GM19035 (cell line): ENCODE results near the gene CYRIA.
A peak's percentile ranks its signal among the peaks of the same experiment; 100 is the strongest.

ENCODE experiments used
- ATAC-seq: cut with Tn5 transposase; IDR thresholded peaks from one replicate; pipeline ENCODE4 v1.9.1; 2021; ENCODE audit not compliant: unreplicated experiment

The CYRIA gene

DNA sequence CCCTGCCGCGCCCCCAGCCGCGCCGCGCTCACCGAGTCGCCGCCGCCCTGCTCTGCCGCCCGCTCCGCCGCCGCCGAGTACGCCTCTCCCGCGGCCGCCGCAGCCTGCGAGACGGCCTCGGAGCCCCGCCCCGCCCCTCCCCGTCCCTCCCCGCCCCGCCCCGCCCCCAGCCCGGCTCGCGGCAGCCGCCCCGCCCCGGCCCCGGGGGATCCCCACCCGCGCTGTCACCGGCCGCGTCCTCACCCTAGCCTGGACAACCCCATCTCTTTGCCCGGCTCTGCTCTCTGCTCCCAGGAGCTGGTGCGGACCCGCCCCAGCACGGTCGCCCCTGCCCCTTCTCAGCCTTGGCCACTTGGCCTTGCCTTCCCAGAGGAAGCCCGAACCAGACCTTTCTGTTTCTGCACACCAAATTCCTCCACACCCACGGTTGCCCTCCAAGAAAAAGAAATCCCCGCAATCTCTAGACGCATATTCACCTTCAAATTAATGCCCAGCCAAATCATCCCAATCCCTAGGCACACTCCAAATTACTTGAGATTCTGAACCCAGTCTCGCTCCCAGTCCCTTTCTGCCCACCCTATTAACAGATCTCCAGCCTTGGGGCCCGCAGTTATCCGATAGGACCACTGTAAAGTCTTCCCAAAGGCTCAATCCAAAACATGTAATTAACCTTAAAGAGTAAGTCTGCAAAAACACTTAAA, at the start of gene CYRIA:
Gene CYRIA, minus strand, starts transcription at position 87 of the 701 bp plus-strand sequence. CDS start 77,715 bp downstream, outside the sequence.
- ATAC-seq = peak; percentile 59

DNA sequence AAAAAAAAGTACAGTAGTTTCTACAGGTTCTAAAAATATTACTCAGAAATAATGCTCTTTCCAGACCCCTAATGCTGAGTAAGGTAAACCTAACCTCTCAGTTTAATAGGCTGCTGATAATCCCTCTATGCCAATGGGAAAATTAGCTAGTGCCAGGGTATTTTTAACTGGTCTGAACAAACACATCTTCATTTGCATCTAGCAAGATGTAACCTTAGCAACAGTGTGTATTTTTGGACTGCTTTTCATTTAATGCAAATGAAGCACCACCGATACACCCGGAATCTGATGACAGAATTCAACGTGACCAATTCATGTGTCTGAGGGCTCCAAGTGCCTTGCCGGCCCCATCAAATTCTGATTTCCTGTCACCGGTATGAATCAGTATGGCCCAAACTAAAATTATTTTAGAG, 47.4 kb upstream of the CYRIA start:
- peak; percentile 89 for ATAC-seq

DNA sequence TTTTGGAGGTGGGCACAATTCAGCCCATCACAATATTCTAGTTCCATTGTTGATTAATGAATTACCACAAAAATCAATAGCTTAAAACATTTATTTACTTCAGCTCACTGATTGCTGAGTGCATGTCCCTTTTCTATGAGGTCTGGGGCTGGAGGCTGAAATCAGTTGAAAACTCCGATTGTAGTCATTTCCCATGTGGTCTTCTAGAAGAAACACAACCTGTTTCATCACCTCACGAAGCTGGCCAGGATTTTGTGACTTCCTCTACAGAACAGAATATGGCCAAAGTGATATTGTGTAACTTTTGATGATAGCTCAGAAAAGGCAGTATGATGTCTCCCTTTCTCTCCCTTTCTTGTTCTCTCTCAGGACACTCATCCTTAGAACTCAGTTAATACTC, 44.1 kb upstream of the CYRIA start:
- ATAC-seq = no peak

DNA sequence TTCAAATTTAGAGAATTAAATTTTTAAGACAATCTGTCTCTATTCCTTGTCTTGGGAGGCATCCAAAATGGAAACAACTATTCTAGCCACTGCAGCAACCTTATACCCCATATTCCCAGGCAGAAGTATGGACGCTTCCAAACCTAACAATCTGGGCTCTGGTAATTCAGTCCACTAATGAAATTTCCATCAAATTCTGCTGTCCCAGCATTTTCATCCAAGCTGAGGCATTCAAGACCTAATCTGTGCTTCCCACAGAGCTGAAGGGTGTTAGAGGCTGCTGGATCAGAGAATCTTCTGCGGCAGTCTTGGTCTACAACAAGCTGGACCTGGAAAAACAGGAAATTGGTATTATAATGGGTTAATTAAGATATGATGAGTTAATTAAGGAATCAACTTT, 42.5 kb upstream of the CYRIA start:
- ATAC-seq = no peak

DNA sequence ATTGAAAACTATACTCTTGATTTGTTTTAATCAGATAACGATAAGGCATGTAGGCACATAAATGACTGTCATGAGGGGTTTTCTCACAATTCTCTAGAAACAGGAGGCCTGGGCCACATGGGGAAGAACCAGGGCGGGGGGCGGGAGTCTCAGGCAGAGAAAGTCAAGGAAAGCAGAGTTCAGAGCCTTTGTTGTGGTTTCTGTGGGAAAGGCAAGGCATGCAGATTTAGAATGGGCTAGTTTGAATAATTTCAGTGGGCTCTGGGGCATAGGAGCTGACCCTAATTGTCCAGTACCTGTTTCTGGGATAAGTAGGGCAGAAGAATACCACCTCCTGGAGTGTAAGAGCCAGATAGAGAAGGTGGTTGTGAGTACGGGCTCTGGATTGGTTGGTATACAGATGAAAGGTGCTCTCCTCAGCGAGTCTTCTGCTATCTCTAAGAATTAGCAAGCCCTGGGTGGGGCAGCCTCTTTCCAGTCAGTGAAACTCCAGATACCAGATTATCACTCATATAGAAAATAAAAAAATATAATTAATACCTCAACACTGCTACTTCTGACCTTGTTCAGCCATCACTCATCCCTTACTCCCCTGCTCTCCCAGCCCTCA, 41.5 kb upstream of the CYRIA start:
- ATAC-seq = no peak

DNA sequence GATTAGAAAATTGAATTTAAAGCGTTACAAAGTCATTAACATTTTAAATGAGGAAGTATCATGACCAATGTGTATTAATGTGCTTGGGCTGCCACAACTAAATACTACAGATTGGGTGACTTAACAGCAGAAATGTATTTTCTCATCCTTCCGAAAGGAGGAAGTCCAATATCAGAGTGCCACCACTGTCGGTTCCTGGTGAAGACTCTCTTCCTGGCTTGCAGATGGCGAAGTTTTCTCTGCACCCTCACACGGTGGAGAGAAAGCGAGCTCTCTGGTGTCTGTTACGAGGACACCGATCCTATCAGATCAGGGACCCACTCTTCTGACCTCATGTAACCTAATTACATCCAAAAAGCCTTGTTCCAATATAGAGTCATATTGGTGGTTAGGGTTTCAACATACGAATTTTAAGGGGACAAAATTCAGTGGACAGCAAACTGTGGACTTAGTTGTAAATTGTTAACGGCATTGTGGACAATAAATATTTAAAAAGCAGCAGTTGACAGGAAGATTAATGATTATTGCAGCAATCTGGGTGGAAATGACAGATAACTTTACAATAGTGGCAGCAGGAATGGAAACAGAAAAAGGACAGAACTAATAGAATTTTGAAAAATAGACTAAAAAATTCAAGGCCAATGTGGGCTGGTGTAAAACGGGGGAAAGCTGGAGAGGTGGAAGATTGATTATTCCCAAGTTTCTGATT, 35.1 kb upstream of the CYRIA start:
- ATAC-seq = no peak

DNA sequence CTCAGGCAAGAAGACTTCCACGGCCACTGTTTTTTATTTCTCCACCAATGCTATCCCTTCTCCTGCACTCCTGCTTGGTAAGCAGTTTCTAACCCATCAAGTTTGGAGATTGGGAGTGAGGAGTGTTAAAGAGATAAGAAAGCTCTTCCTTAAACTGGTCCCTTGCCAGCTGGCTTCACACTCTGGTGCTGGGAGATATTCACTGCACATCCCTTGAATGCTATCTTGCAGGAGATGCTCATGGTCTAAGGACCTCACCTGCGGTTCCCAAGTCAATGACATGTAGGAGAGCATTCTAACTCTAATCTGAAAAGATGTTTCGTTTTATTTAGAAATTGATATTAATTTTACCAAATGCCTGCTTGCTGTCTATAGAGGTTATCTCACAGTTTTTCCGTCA, 28.2 kb upstream of the CYRIA start:
- no peak for ATAC-seq

DNA sequence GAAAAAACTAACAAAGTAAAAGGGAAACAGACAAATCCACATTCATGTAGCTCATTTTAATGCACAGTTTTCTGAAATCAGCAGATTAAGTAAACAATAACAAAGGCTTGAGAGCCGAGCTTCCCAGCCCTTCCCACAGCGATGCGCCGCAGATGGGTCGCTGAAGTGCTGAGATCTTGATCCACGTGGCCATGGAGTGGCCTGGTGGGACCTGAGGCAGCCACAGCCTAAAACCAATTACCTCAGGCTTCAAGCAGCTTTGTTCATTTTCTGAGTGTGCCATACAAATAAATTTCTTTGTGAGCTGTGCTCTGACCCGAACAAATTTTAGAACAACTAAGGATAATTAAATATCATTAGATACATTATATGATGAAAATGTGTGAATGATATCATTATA, 25.6 kb upstream of the CYRIA start:
- no peak for ATAC-seq

DNA sequence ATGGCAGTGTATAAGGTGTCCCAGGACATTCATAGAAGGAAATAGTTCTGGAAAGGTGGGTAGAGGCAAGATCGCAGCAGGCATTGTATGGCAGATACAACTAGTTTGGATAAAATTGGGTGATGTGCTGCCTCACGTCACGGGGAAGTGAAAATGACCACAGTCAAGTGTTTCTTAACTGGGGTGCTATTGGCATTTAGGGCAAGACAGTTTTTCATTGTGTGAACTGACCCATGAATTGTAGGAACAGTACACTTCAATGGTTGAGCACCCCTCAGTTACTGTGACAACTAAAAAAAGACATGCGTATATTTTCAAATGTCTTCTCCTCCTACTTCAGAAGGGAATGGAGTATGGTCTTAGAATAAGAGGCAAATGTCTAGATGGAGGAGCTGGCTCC, 22.3 kb upstream of the CYRIA start:
- no peak for ATAC-seq

DNA sequence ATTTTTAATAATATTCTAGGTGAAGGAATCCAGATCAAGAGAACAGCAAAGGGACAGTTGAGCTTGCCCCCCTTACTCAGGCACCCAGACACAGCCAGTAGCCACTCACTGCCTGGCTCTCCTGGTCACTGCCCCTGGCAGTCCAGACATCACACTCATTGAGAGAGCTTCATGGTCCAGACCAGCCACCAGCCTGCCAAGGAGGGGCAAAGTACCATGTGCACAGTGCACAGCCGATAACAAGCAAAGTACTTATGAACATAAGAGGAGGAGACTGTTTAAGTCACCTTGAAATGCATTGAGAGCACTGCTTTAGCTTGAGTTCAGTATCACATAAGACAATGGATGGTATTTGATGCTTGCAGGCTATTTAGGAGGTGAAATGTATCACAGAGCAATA, 21.6 kb upstream of the CYRIA start:
- ATAC-seq = no peak

DNA sequence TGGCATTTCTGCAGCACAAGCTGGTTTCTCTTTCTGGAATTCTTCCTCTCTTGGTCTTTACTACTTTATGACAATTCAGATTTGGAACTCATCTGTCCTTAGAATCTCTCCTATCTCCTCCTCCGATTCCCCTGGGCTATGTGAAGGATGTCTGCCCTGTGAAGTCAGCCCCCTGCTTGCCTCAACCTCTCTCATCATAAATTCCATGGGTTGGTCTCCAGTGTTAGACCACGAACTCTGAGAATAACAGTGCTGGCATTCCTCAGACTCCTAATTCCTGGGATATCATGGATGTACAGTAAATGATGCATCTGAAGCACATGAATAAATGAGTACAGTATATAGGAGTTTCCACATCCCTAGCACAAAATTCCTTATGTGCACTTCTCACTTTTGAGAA, 21.0 kb upstream of the CYRIA start:
- ATAC-seq = no peak

DNA sequence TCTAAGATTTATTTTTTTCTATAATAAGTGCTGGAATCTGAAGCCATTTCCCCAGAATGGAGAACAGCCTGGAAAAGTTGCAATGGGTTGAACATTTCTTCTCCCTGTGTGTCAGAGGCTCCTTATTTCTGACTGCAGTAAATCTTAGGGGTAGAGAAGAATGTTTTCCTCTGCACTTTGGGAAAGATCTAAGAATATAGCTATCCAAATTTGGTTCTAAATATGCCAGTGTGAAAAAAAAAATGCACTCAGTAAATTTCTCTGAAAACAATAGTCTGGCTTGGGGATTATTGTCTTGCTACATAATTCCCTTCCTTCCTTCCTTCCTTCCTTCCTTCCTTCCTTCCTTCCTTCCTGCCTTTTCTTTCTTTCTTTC, 19.7 kb upstream of the CYRIA start:
- no peak for ATAC-seq

DNA sequence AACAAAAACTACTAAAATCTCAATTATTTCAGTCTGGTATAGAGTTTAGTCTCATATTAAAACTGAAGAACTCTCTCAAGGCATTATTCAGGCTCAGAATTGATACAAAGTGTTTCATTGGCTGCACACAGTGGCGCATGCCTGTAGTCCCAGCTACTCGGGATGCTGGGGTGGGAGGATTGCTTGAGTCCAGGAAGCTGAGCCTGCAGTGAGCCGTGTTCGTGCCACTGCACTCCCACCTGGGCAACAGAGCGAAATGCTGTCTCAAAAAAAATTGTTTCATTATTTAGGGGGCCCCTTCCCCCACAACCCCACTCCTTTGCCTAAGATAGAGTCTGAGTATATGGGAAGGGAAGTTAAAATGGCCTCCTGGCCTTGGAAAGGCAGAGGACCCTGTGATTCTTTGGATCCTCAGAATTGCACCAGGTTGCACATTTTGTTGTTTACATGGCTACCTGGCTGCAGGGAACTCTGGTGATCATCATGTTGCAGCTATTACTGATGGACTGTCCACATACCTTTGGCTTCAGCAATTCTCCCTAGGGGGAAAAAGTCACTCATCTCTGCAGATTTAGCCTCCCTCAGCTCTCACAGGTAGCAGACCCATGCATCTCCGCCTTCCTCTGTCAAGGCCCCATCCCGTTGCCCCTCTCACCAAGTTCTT, 19.2 kb upstream of the CYRIA start:
- no peak for ATAC-seq

DNA sequence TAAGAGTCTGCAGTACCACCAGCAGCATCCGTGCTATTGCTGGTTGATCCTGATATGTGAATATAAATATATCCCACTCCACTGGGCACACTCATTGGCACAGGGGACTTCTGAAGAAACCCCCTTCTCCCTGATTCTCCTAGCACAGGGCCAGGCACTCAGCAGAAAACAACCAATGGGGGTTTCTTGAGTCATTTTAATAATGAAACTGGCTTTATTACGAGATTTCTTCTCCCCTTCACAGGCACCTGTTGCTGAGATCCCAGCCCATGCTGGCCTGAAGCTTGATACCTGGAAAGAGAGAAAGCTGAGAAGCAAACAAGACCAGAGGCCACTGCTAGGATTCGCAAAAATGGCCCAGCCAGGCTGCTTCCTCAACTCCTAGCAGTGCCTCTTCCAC, 17.9 kb upstream of the CYRIA start:
- ATAC-seq = no peak

DNA sequence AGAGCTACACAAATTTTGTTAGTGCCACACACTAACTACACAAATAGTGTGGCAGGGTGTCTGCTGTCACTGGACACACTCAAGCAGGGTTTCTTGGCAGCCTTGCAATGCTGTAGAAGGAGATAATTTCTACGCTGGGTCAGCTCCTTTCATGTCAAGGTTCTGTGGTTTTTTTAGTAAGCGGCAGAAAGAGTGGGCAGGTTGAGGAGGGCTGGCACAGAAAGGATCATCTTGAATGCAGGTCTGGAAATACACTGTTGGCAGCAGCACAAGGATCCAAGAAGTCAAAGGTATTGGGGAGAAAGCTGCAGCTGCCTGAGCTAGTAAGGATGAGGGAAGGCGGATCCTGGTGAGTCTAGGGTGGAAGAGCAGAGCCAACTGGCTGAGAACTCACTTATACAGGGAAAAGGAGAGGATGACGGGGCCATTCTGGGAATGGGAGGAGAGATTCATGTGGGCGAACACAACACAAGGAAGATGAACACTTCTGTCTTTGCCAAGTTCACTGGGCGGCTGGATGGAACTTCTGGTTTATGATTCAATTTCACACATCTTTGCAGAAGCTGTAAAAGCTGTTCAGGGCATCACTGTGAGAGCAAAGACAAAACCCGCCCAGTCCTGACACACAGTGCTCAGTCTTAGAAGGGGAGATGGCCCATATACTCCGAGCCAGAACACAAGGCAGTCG, 16.9 kb upstream of the CYRIA start:
- ATAC-seq = no peak

DNA sequence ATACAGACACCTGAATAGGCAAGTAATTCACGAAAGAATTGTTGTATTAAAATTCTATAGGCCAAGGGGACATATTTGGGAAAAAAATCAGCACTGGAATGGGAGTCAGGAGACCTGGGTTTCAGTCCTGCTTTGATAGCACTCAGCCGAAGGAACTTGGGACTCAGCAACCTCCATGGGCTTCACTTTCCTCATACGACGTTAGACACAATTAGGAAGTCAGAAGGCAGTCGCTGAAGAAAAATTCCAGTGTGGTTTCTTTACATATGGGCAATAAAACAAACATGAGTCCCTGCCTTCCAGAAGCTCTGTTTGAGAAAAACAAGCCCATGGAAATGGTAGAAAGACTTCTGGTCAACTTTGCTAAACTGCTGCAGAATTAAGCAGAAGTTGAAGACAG, 15.1 kb upstream of the CYRIA start:
- no peak for ATAC-seq

DNA sequence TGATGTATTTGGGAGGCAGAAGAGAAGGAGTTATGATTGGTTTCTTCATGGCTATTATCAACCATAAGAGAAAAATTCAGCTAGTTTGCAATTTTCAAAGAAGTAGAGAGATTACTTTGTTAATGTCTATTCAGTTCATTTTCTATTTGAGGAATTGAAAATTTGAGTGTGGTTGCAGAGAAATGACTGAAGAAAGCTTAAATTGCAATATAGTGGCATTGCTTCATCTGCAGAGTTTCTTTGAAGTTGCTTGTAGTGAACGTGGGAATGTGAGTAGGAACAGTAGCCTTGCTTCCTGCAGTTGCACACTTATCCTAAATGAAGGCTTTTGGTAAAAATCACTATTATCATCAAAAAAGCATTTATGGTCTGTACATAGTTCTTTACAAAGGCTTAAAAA, 14.7 kb upstream of the CYRIA start:
- ATAC-seq = no peak

DNA sequence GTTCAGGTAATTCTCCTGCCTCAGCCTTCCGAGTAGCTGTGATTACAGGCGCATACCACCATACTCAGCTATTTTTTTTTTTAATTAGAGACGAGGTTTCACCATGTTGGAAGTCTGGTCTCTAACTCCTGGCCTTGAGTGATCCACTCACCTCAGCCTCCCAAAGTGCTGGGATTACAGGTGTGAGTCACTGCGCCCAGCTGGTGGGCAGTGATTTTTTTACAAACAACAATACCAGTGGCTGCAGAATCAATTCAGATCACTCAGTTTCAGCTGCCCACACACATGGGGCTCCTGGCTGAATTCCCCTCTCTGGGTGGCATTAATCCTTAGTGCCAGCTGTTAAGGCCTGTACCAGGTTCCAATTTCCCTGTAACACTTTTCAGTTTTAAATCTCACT, 13.3 kb upstream of the CYRIA start:
- ATAC-seq = no peak

DNA sequence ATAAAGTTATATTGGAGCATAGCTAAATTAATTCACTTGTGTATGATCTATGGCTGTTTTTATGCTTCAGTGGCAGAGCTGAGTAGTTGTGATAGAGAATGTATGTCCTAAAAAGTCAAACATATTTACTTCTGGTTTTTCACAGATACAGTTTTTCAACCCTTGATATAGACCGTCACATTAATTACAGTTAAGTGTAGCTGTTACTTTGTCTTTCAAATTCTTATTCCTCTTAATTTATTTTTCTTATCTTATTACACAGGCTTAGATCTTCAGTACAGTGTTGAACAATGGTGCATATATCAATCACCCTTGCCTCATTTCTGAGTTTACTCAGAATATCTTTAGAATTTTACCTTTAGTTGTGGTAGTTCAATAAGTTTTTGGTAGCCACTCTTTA, 12.2 kb upstream of the CYRIA start:
- ATAC-seq = no peak

DNA sequence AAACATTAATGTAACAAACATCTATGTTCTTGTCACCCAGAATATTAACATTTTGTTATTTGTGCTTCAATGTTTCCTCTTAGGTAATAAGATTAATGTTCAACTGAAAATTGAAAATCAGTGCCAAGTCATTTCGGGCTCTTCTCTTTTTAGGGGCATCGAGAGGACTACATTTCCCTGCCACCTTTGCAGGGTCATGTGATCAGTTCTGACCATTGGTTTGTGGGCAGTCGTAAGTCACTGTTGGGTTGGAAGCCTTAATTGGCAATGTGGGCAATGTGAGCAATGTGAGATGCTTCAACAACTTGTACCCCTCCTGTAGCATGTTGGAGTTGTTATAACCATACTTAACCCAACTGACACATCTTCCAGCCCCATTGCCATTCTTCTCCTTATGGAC, 10.1 kb upstream of the CYRIA start:
- no peak for ATAC-seq

DNA sequence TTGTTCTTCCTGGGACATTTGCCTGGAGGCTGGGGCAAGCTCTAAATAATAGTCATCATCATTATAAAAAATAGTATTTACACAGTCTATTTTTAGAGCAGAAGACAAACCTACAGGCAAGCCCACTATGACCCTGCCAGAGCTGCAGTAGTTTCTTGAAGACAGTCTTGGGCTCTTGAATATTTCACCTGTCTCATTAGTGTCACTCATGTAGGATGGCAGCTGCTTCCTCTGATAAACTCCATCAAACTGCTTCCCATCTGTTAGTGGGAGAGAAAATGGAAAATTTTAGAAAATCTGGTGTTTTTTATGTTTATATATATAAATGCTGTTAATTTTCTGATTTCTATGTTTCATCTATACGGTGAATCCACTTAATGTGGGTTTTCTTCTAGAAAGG, 8.5 kb upstream of the CYRIA start:
- no peak for ATAC-seq
